Motor neuron (in vitro differentiated cells): ENCODE measurements around the gene NR6A1. TPM values are rescaled to one million over a fixed set of nuclear protein-coding genes. Genes with fewer than 3 reads are reported as not detected.
A peak's percentile ranks its signal among the peaks of the same experiment; 100 is the strongest.

ENCODE experiments used
- ATAC-seq, 8 experiments: fragments of 200-7000 bp; cut with Tn5 transposase; replicated peaks in 6 of 8; 2 replicates each; pipeline ENCODE4 v1.8.0; 2021; ENCODE audit warnings: mild to moderate bottlenecking in 8 of 8, moderate library complexity in 8 of 8
- H3K27ac ChIP-seq, 2 donors: fragments of 250-450 bp; sonication (Bioruptor Pico); 2 replicates each; pipeline ENCODE4 v1.9.0; 2021; ENCODE audit warnings: antibody characterized with exemption in 2 of 2, mild to moderate bottlenecking in 2 of 2, moderate library complexity in 1 of 2
- H3K4me1 ChIP-seq, 2 donors: fragments of 250-450 bp; sonication (Bioruptor Pico); replicated peaks in 1 of 2; 2 replicates each; pipeline ENCODE4 v1.6.1; 2021; ENCODE audit warnings: antibody characterized with exemption in 2 of 2, mild to moderate bottlenecking in 2 of 2, moderate library complexity in 1 of 2
- H3K4me3 ChIP-seq, 5 donors: fragments of 250-450 bp; sonication (Bioruptor Pico); 2 replicates each; pipeline ENCODE4 v1.9.0; 2021; ENCODE audit warnings: antibody characterized with exemption in 5 of 5, mild to moderate bottlenecking in 5 of 5, moderate library complexity in 4 of 5
- WGBS, 10 experiments: fragments of 450-650 bp; shearing (Covaris generic); methylation state at CpG; one replicate each; pipeline ENCODE4 v1.0.0; 2022; 5-methylcytosine and 5-hydroxymethylcytosine counted together
- in situ Hi-C, 9 experiments: fragments of 400-800 bp; cut with MboI; loops; one replicate each; pipeline ENCODE4 v1.15.0; 2021; ENCODE audit warnings: low sequenced_read_pairs in 9 of 9, low pct_unique_long_range_greater_than_20kb in 2 of 9; ENCODE audit not compliant: unreplicated experiment in 9 of 9
- total RNA-seq, 8 experiments: library from RNA; unstranded; fragments of 300-600 nt; gene quantifications; 2 replicates each; pipeline versions ENCODE4 v1.2.3 to v1.2.4, GENCODE V29; 2022

The NR6A1 gene
- total RNA-seq, 8 experiments from 2014 or later = 0.46 to 29.0 (median 3.7) TPM

- Histone ChIP-seq H3K4me3 (no peak overlapping the region), H3K27ac (peak overlapping the region in 1 of 2 donors; percentile 5), H3K4me1 (peaks cover 63 to 74% of the 10 kb centered on the region in 2 donors)
- in situ Hi-C loops = no loop called here
- WGBS, 10 experiments = 0 to 41% (median 14%) methylated on average over 1 to 3 of the region's 3 CpGs; no CpG with 5 or more reads in 2 of the 10 experiments
- peak in 2 of 8 experiments; percentile 26 to 36 for ATAC-seq
These were observed 176.4 kb downstream of the NR6A1 start for GRCh38 chr9:124594673-124595072.

- in situ Hi-C loops = no loop called here
- Histone ChIP-seq H3K4me3 (peak overlapping the region in 2 of 5 donors; percentile 26 to 27), H3K27ac (peak overlapping the region in 1 of 2 donors; percentile 32), H3K4me1 (peaks cover 64 to 74% of the 10 kb centered on the region in 2 donors)
- 0 to 90% (median 19%) methylated on average over 1 to 3 of the region's 3 CpGs for WGBS, 10 experiments
- peak in 1 of 8 experiments; percentile 31 for ATAC-seq
These were observed 176.9 kb downstream of the NR6A1 start for GRCh38 chr9:124594225-124594624.

GRCh38 chr9:124593651-124594058 is 177.5 kb downstream of the NR6A1 start:
- peaks cover 64 to 74% of the 10 kb centered on the region in 2 donors for H3K4me1 ChIP-seq
- peak overlapping the region; percentile 3 to 27 (median 13) for H3K4me3 ChIP-seq
- peak overlapping the region; percentile 63 to 68 for H3K27ac ChIP-seq
- in situ Hi-C loops = no loop called here
- peak in 5 of 8 experiments; percentile 69 to 81 (median 72) for ATAC-seq
- 0 to 36% (median 0%) methylated on average over 1 to 4 of the region's 4 CpGs; no CpG with 5 or more reads in 3 of the 10 experiments for WGBS, 10 experiments

- ATAC-seq = peak in 5 of 8 experiments; percentile 51 to 64 (median 55)
- Histone ChIP-seq H3K27ac (peak overlapping the region; percentile 63 to 68), H3K4me3 (peak overlapping the region; percentile 3 to 27 (median 13)), H3K4me1 (peaks cover 64 to 74% of the 10 kb centered on the region in 2 donors)
- in situ Hi-C loops = no loop called here
- WGBS, 10 experiments = 6 to 46% (median 12%) methylated on average over 3 of the region's 3 CpGs; no CpG with 5 or more reads in 3 of the 10 experiments
These were observed 177.9 kb downstream of the NR6A1 start for GRCh38 chr9:124593200-124593599.

GRCh38 chr9:124590889-124591641 is 180.0 kb downstream of the NR6A1 start:
- in situ Hi-C loops = no loop called here
- 21 to 80% (median 52%) methylated on average over 1 to 5 of the region's 6 CpGs for WGBS, 10 experiments
- ATAC-seq = peak in 2 of 8 experiments; percentile 28 to 92
- Histone ChIP-seq H3K4me3 (no peak overlapping the region), H3K27ac (peak overlapping the region in 1 of 2 donors; percentile 13), H3K4me1 (peaks cover 62 to 74% of the 10 kb centered on the region in 2 donors)

- in situ Hi-C loops = no loop called here
- H3K27ac ChIP-seq = no peak overlapping the region
- no peak for ATAC-seq
These were observed 186.5 kb downstream of the NR6A1 start for GRCh38 chr9:124584631-124585030.

GRCh38 chr9:124583134-124583533 is 188.0 kb downstream of the NR6A1 start:
- in situ Hi-C loops = no loop called here
- H3K4me1 ChIP-seq = peaks cover 6 to 14% of the 10 kb centered on the region in 2 donors
- peak in 1 of 8 experiments; percentile 43 for ATAC-seq
- WGBS, 10 experiments = 60 to 100% (median 76%) methylated on average over 1 of the region's 1 CpG; no CpG with 5 or more reads in 6 of the 10 experiments
- H3K4me3 ChIP-seq = no peak overlapping the region
- no peak overlapping the region for H3K27ac ChIP-seq

More at GRCh38 chr9:124584631-124585030, 186.5 kb downstream of the NR6A1 start:
- Histone ChIP-seq H3K4me3 (no peak overlapping the region), H3K4me1 (peaks cover 6 to 14% of the 10 kb centered on the region in 2 donors)
- 61 to 100% (median 95%) methylated on average over 1 to 5 of the region's 5 CpGs for WGBS, 10 experiments

GRCh38 chr9:124580186-124580585 is 190.9 kb downstream of the NR6A1 start:
- Histone ChIP-seq H3K4me3 (no peak overlapping the region), H3K27ac (no peak overlapping the region), H3K4me1 (peaks cover 0 to 3% of the 10 kb centered on the region in 2 donors)
- WGBS, 10 experiments = 100% methylated on average over 1 of the region's 1 CpG; no CpG with 5 or more reads in 7 of the 10 experiments
- ATAC-seq = no peak
- in situ Hi-C loops = no loop called here

- in situ Hi-C loops = no loop called here
- 76 to 100% (median 86%) methylated on average over 1 to 5 of the region's 6 CpGs; no CpG with 5 or more reads in 1 of the 10 experiments for WGBS, 10 experiments
- Histone ChIP-seq H3K4me1 (peaks cover 2 to 18% of the 10 kb centered on the region in 2 donors), H3K4me3 (no peak overlapping the region), H3K27ac (no peak overlapping the region)
- ATAC-seq = no peak
These were observed 194.4 kb downstream of the NR6A1 start for GRCh38 chr9:124576751-124577150.

- in situ Hi-C loops = no loop called here
- Histone ChIP-seq H3K4me3 (no peak overlapping the region), H3K27ac (peak overlapping the region in 1 of 2 donors; percentile 71), H3K4me1 (peaks cover 2 to 18% of the 10 kb centered on the region in 2 donors)
- WGBS, 10 experiments = 48 to 94% (median 58%) methylated on average over 3 to 7 of the region's 10 CpGs; no CpG with 5 or more reads in 1 of the 10 experiments
- peak; percentile 51 to 95 (median 87) for ATAC-seq
These were observed 196.4 kb downstream of the NR6A1 start for GRCh38 chr9:124574534-124575375.

- no peak overlapping the region for H3K27ac ChIP-seq
These were observed 200.0 kb downstream of the NR6A1 start for GRCh38 chr9:124570942-124571666.

GRCh38 chr9:124569942-124570341 is 201.2 kb downstream of the NR6A1 start:
- Histone ChIP-seq H3K4me1 (peaks cover 8 to 12% of the 10 kb centered on the region in 2 donors), H3K4me3 (no peak overlapping the region), H3K27ac (no peak overlapping the region)
- in situ Hi-C loops = no loop called here
- ATAC-seq = no peak
- WGBS, 10 experiments = 35 to 100% (median 77%) methylated on average over 1 to 2 of the region's 2 CpGs; no CpG with 5 or more reads in 4 of the 10 experiments

More at GRCh38 chr9:124570942-124571666, 200.0 kb downstream of the NR6A1 start:
- Histone ChIP-seq H3K4me3 (no peak overlapping the region), H3K4me1 (peaks cover 8 to 18% of the 10 kb centered on the region in 2 donors)
- peak in 2 of 8 experiments; percentile 6 to 51 for ATAC-seq
- in situ Hi-C loops = no loop called here
- WGBS, 10 experiments = 56 to 93% (median 80%) methylated on average over 1 to 4 of the region's 4 CpGs; no CpG with 5 or more reads in 3 of the 10 experiments
